Loucy (cell line): Measurements from ENCODE around the gene SLC39A1.
"Not testable (repeated sequence)": the region's sequence is repeated elsewhere in the genome, so short reads cannot be mapped to it uniquely, and the experiment has no call there.

Experiments used
- H2AFZ ChIP-seq: fragments of 200-600 bp; sonication (generic); 2 replicates; pipeline ENCODE4 v1.6.0; 2016; ENCODE audit warnings: antibody characterized with exemption, mild to moderate bottlenecking, low read length, moderate library complexity
- H3F3A ChIP-seq: fragments of 200-600 bp; 2 replicates; pipeline ENCODE4 v1.6.0; 2016; ENCODE audit warnings: antibody characterized with exemption, low read depth, mild to moderate bottlenecking
- H3K27me3 ChIP-seq: fragments of 200-600 bp; sonication (generic); 2 replicates; pipeline ENCODE4 v1.6.1; 2014; ENCODE audit warnings: low read length, mild to moderate bottlenecking; ENCODE audit not compliant: insufficient read depth, poor library complexity, severe bottlenecking
- H3K36me3 ChIP-seq: fragments of 200-600 bp; sonication (generic); 2 replicates; pipeline ENCODE4 v1.6.1; 2016; ENCODE audit warnings: low read length; ENCODE audit not compliant: insufficient read depth
- H3K4me1 ChIP-seq: fragments of 200-600 bp; sonication (generic); 2 replicates; pipeline ENCODE4 v1.5.1; 2014; ENCODE audit warnings: low read length, mild to moderate bottlenecking; ENCODE audit not compliant: insufficient read depth, poor library complexity, severe bottlenecking
- H3K4me2 ChIP-seq: fragments of 200-600 bp; sonication (generic); 2 replicates; pipeline ENCODE4 v1.6.0; 2014; ENCODE audit warnings: antibody characterized with exemption, low read length, low read depth, mild to moderate bottlenecking; ENCODE audit not compliant: poor library complexity, severe bottlenecking
- H3K4me3 ChIP-seq: fragments of 200-600 bp; sonication (generic); 2 replicates; pipeline ENCODE4 v1.5.1; 2014; ENCODE audit warnings: low read length, mild to moderate bottlenecking, mixed read lengths; ENCODE audit not compliant: poor library complexity, severe bottlenecking
- H3K79me2 ChIP-seq: fragments of 200-600 bp; sonication (generic); 2 replicates; pipeline ENCODE4 v1.6.1; 2014; ENCODE audit warnings: low read length; ENCODE audit not compliant: insufficient read depth
- H3K9ac ChIP-seq: fragments of 200-600 bp; sonication (generic); 2 replicates; pipeline ENCODE4 v1.6.0; 2014; ENCODE audit warnings: mild to moderate bottlenecking, low read depth, low read length, moderate library complexity; ENCODE audit not compliant: poor library complexity, severe bottlenecking
- H3K9me2 ChIP-seq: fragments of 200-600 bp; sonication (generic); replicated peaks from 2 replicates; pipeline ENCODE4 v1.6.1; 2016; ENCODE audit warnings: low read depth, low read length, mixed read lengths
- H3K9me3 ChIP-seq: fragments of 200-600 bp; sonication (generic); 2 replicates; pipeline ENCODE4 v1.6.1; 2014; ENCODE audit warnings: mild to moderate bottlenecking, antibody characterized with exemption, low read length, low read depth; ENCODE audit not compliant: insufficient read depth
- H4K20me1 ChIP-seq: fragments of 200-600 bp; sonication (generic); 2 replicates; pipeline ENCODE4 v1.6.0; 2014; ENCODE audit warnings: antibody characterized with exemption, low read length, mild to moderate bottlenecking; ENCODE audit not compliant: insufficient read depth, poor library complexity, severe bottlenecking
- CTCF ChIP-seq: fragments of 200-600 bp; sonication (generic); conservative IDR thresholded peaks from 2 replicates; pipeline ENCODE4 v1.5.1; 2014; ENCODE audit warnings: mild to moderate bottlenecking, antibody characterized with exemption, low read length
- EZH2phosphoT487 ChIP-seq: fragments of 200-600 bp; IDR thresholded peaks from 2 replicates; pipeline ENCODE4 v1.6.1; 2018; ENCODE audit warnings: antibody characterized with exemption, mild to moderate bottlenecking, moderate library complexity, borderline replicate concordance

The SLC39A1 gene

GRCh38 chr1:154000420-154000819 lies 37.1 kb upstream of the SLC39A1 start:
- Histone ChIP-seq H3K9me2 (no peaks in the 10 kb centered on the region), H3K4me3 (no peak overlapping the region), H3K9ac (no peak overlapping the region), H2AFZ (no peak overlapping the region), H4K20me1 (no peaks in the 10 kb centered on the region), H3K27me3 (no peaks in the 10 kb centered on the region), H3K4me2 (no peak overlapping the region), H3F3A (0 out of 2 replicates have a peak, but pooled peaks cover 2% of the 10 kb centered on the region), H3K79me2 (no peaks in the 10 kb centered on the region), H3K36me3 (no peaks in the 10 kb centered on the region), H3K9me3 (no peaks in the 10 kb centered on the region), H3K4me1 (no peaks in the 10 kb centered on the region)
- no peak for TF ChIP-seq CTCF

DNA sequence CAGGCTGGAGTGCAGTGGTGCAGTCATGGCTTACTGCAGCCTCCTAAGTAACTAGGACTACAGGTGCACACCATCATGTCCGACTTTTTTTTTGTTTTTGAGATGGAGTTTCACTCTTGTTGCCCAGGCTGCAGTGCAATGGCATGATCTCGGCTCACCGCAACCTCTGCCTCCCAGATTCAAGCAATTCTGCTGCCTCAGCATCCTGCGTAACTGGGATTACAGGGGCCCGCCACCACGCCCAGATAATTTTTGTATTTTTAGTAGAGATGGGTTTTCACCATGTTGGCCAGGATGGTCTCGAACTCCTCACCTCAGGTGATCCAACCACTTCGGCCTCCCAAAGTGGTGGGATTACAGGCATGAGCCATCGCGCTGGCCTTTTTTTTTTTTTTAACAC lies 33.5 kb upstream of the SLC39A1 start:
- not testable (repeated sequence) for H3K9me2 ChIP-seq, H2AFZ ChIP-seq, H3K27me3 ChIP-seq, H3K4me2 ChIP-seq, H3K4me3 ChIP-seq, H3K9me3 ChIP-seq, H3K9ac ChIP-seq, H3F3A ChIP-seq
- peaks cover 21% of the 10 kb centered on the region for H3K36me3 ChIP-seq
- H4K20me1 ChIP-seq, result peaks cover 13% of the 10 kb centered on the region
- peaks cover 15% of the 10 kb centered on the region for H3K4me1 ChIP-seq
- H3K79me2 ChIP-seq, result peaks cover 21% of the 10 kb centered on the region

DNA sequence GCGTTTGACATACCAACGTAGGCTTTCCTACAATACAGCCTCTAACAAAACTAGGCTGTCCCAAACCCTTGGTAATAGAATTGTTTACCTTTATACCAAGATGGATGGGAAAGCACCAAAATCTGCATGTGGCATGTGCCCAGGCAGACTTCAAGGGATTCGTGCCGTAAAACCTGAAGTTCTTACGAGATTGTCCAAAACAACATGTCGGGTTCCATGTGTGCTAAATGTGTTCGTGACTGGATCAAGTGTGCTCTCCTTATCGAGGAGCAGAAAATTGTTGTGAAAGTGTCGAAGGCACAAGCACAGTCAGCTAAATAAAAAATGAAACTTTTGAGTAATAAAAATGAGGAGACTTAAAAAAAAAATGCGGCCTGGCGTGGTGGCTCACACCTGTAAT lies 32.3 kb upstream of the SLC39A1 start:
- no peaks in the 10 kb centered on the region for H3K27me3 ChIP-seq
- H3K79me2 ChIP-seq, result peaks cover 34% of the 10 kb centered on the region
- TF ChIP-seq EZH2phosphoT487, result no peak
- no peak for TF ChIP-seq CTCF
- H3F3A ChIP-seq, result 0 out of 2 replicates have a peak, but pooled peaks cover 8% of the 10 kb centered on the region
- H4K20me1 ChIP-seq, result peaks cover 24% of the 10 kb centered on the region
- no peaks in the 10 kb centered on the region for H3K9me2 ChIP-seq
- H2AFZ ChIP-seq, result no peak overlapping the region
- H3K36me3 ChIP-seq, result peaks cover 23% of the 10 kb centered on the region
- H3K9me3 ChIP-seq, result no peaks in the 10 kb centered on the region
- H3K4me2 ChIP-seq, result no peak overlapping the region
- H3K4me3 ChIP-seq, result no peak overlapping the region
- peaks cover 21% of the 10 kb centered on the region for H3K4me1 ChIP-seq
- H3K9ac ChIP-seq, result no peak overlapping the region

DNA sequence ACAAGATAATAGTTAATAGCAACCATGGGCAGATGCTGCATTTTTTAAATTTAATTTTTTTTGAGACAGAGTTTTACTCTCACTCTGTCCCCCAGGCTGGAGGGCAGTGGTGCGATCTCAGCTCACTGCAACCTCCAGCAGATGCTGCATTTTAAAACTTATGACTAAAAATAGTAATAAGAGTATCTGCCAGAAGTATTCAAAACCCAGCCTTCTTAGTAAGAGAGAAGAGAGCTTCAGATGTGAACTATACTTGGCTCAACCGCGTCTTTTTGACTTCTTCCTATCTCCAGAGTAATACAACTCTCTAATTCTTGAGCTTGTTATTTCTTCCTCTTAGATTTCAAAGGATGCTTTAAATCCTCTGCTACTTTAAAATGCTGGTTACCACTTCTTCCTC lies 31.9 kb upstream of the SLC39A1 start:
- no peak overlapping the region for H3K4me2 ChIP-seq
- peaks cover 35% of the 10 kb centered on the region for H3K79me2 ChIP-seq
- H3K9ac ChIP-seq, result no peak overlapping the region
- TF ChIP-seq EZH2phosphoT487 (no peak), CTCF (no peak)
- H3K36me3 ChIP-seq, result peaks cover 23% of the 10 kb centered on the region
- H3K9me2 ChIP-seq, result no peaks in the 10 kb centered on the region
- H3K27me3 ChIP-seq, result no peaks in the 10 kb centered on the region
- peaks cover 24% of the 10 kb centered on the region for H4K20me1 ChIP-seq
- H3K4me1 ChIP-seq, result peaks cover 21% of the 10 kb centered on the region
- no peak overlapping the region for H3K4me3 ChIP-seq
- H2AFZ ChIP-seq, result no peak overlapping the region
- no peaks in the 10 kb centered on the region for H3K9me3 ChIP-seq
- 0 out of 2 replicates have a peak, but pooled peaks cover 8% of the 10 kb centered on the region for H3F3A ChIP-seq
